GM12891 (cell line): ENCODE results near the gene SLIT1.

Experiments used
- DNase-seq: peaks from one replicate; pipeline ENCODE4 v3.0.0; 2011; ENCODE audit warnings: low spot score; ENCODE audit not compliant: insufficient read length
- FAIRE-seq: peaks from 2 replicates; lab custom pipeline; 2011; peaks lifted over from hg19 to GRCh38; lab: Jason Lieb, UNC
- PAX5 ChIP-seq: IDR thresholded peaks from 2 replicates; pipeline ENCODE4 v1.6.1; 2011; ENCODE audit warnings: low read length, moderate library complexity, mild to moderate bottlenecking; ENCODE audit not compliant: insufficient read depth, severe bottlenecking
- POLR2A ChIP-seq: IDR thresholded peaks from 2 replicates; pipeline ENCODE4 v1.6.1; 2011; ENCODE audit warnings: low read depth, low read length, control low read depth
- POLR2AphosphoS5 ChIP-seq: IDR thresholded peaks from 2 replicates; pipeline ENCODE4 v1.6.1; 2011; ENCODE audit warnings: low read depth, low read length, control low read depth
- POU2F2 ChIP-seq: IDR thresholded peaks from 2 replicates; pipeline ENCODE4 v1.6.1; 2011; ENCODE audit warnings: low read depth, mild to moderate bottlenecking, control low read depth, low read length, moderate library complexity
- SPI1 ChIP-seq: IDR thresholded peaks from 2 replicates; pipeline ENCODE4 v1.6.1; 2011; ENCODE audit warnings: low read depth, low read length, control low read depth
- TAF1 ChIP-seq: IDR thresholded peaks from 2 replicates; pipeline ENCODE4 v1.6.1; 2011; ENCODE audit warnings: low read depth, low read length, control low read depth

SLIT1 gene

GRCh38 chr10:97136756-97137155 is 49.0 kb downstream of the SLIT1 start:
- TF ChIP-seq SPI1 (no peak), TAF1 (no peak), POU2F2 (no peak), POLR2AphosphoS5 (no peak), POLR2A (no peak), PAX5 (no peak)
- no peak for FAIRE-seq
- no peak for DNase-seq

- no peak for FAIRE-seq
- no peak for DNase-seq
- TF ChIP-seq TAF1 (no peak), POLR2A (no peak), POU2F2 (no peak), POLR2AphosphoS5 (no peak), PAX5 (no peak)
Observed at GRCh38 chr10:97135464-97135863, 50.3 kb downstream of the SLIT1 start.

DNA sequence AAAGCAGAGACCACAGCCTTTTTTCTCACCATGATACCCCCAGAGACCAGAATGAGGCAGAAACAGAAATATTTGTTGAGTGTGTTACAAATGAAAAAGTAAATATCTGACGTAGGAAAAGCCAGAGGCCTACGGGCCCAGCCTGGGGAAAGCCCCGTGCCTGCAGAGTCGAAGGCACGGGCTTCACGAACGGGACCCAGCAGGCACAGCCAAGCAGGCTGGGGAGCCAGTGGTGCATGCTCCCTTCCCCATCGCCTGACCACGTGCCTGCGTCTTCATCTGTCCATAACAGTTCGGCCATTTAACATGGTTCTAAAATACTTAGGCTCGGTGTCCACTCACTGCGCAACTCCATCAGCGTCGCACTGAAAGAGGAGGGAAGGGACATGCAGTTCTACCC is 50.8 kb downstream of the SLIT1 start:
- TF ChIP-seq POLR2AphosphoS5: no peak
- no peak for TF ChIP-seq POLR2A
- no peak for TF ChIP-seq PAX5
- TF ChIP-seq SPI1: no peak
- TF ChIP-seq POU2F2: no peak
- TF ChIP-seq TAF1: no peak
- DNase-seq (no peak), FAIRE-seq (no peak)

DNA sequence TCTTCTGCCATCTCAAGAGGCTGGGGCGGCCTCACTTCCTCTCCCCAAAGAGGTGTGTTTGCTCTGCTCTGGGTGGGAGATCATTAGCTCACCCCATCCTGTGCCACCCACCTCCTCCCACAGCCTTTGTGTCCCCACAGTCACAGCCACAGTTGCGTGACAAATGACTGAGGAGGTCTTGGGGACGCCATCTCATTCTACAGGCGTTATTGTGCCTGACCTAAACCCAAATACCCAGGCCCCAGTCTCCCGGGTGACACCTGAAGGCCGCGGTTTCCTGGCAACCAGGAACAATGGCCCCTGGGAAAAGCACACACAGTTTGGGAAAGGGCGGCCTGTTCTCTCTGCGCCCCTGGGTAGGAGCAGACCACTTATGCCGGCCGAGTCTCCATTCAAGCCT is 51.6 kb downstream of the SLIT1 start:
- TF ChIP-seq TAF1 (no peak), POLR2A (no peak), SPI1 (no peak), POLR2AphosphoS5 (no peak), POU2F2 (no peak), PAX5 (no peak)
- FAIRE-seq (no peak), DNase-seq (no peak)

DNA sequence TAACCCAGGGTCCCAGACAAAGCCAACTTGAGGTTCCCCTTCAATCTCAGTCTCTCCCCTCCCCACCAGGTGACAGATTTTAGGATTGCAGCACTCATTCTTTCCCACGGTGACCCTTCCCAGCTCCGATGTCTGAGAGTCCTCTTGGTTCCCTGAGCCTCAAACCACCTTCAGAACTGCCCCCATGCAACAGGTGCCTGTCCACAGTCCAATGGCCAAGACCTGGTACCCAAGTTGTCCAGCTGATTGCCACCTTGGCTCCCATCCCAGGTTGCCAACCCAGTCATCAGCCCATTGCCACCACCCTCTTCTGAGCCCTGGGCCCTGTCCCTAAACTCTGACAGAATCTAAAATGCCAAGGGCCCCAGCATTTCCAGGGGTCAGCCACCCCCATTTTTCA is 53.5 kb downstream of the SLIT1 start:
- TF ChIP-seq TAF1 (no peak), POLR2AphosphoS5 (no peak), POU2F2 (no peak), PAX5 (no peak), POLR2A (no peak), SPI1 (no peak)

DNA sequence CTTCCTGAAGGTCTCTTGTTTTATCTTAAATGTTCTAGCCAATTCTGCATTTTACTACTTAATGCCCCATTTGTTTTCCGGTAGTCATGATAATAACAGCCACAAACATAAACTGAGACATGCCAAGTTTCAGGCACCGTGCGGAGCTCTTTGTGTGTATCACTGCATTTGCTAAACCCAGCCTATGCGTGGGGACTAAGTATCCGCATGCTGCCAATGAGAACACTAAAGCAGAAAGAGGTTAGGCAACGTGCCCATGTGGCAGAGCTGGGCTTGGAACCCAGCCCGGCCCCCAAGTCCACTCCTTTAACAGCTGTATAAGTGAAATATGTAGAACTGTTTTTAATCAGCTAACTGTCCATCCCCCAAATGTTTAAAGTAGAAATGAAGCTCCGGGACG is 54.1 kb downstream of the SLIT1 start:
- no peak for FAIRE-seq
- no peak for TF ChIP-seq POLR2AphosphoS5
- no peak for TF ChIP-seq POLR2A
- no peak for TF ChIP-seq TAF1
- TF ChIP-seq POU2F2: no peak
- no peak for TF ChIP-seq SPI1
- no peak for TF ChIP-seq PAX5
- no peak for DNase-seq

More for the DNA sequence above, 53.5 kb downstream of the SLIT1 start:
- FAIRE-seq (no peak), DNase-seq (no peak)

- DNase-seq (no peak), FAIRE-seq (no peak)
- TF ChIP-seq TAF1: no peak
- no peak for TF ChIP-seq PAX5
- no peak for TF ChIP-seq POLR2AphosphoS5
- no peak for TF ChIP-seq POLR2A
- TF ChIP-seq SPI1: no peak
- no peak for TF ChIP-seq POU2F2
Observed at GRCh38 chr10:97131181-97131628, 54.6 kb downstream of the SLIT1 start.

GRCh38 chr10:97129666-97130065 is 56.1 kb downstream of the SLIT1 start:
- TF ChIP-seq SPI1: no peak
- TF ChIP-seq POLR2AphosphoS5: no peak
- no peak for TF ChIP-seq TAF1
- TF ChIP-seq POU2F2: no peak
- TF ChIP-seq POLR2A: no peak
- no peak for TF ChIP-seq PAX5
- FAIRE-seq (no peak), DNase-seq (no peak)

DNA sequence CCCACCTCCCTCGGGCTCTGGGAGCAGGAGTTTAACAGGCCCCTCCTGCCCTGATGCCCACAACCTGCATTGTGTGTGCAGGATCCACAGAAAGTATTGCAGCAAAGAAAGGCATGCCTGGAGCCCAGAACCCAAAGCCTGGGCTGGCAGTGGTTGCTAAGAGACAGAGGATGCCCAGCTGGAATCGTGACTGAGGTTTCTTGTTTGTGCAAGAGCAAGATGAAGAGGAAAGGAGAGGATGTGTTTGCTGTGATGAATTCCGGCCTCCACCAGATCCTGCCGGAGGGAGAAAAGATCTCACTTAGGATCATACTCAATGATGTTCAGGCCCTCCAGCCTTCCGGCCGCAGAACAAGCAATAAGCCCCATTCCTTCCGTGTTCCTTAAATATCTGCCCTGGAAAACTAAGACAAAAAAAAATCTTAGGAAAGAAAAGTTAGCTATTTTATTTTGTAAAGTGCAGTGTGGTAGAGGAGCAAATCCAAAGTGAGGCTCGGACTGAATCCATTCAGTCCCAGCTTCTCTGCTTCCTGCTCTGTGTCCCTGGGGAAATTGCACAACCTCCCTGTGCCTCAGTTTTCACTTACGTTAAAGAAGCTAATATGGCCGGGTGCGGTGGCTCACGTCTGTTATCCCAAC is 57.1 kb downstream of the SLIT1 start:
- no peak for FAIRE-seq
- DNase-seq: no peak
- TF ChIP-seq TAF1 (no peak), POLR2AphosphoS5 (no peak), POU2F2 (no peak), PAX5 (no peak), POLR2A (no peak), SPI1 (no peak)

GRCh38 chr10:97128039-97128492 is 57.7 kb downstream of the SLIT1 start:
- DNase-seq (no peak), FAIRE-seq (no peak)
- TF ChIP-seq SPI1: no peak
- TF ChIP-seq TAF1: no peak
